OCI-LY1 (cell line): ENCODE data around the gene HOXC4.

Experiments
- H2AFZ ChIP-seq: fragments of 200-600 bp; sonication (generic), shearing (Covaris generic); 2 replicates; pipeline ENCODE4 v1.6.0; 2014; ENCODE audit warnings: antibody characterized with exemption, mild to moderate bottlenecking, low read length
- H3F3A ChIP-seq: fragments of 200-600 bp; sonication (generic), shearing (Covaris generic); 2 replicates; pipeline ENCODE4 v1.6.0; 2014; ENCODE audit warnings: mild to moderate bottlenecking, antibody characterized with exemption, low read length, moderate library complexity; ENCODE audit not compliant: insufficient read depth
- H3K27ac ChIP-seq: fragments of 200-600 bp; sonication (generic); 2 replicates; pipeline ENCODE4 v1.5.1; 2014; ENCODE audit warnings: low read length, mixed run types, mild to moderate bottlenecking, low read depth; ENCODE audit not compliant: poor library complexity, severe bottlenecking
- H3K27me3 ChIP-seq: fragments of 200-600 bp; sonication (generic); 2 replicates; pipeline ENCODE4 v1.6.0; 2014; ENCODE audit warnings: antibody characterized with exemption, mild to moderate bottlenecking, low read length, moderate library complexity; ENCODE audit not compliant: insufficient read depth
- H3K36me3 ChIP-seq: fragments of 200-600 bp; sonication (generic); 2 replicates; pipeline ENCODE4 v1.6.1; 2014; ENCODE audit warnings: mild to moderate bottlenecking, antibody characterized with exemption, low read length, moderate library complexity, mixed read lengths; ENCODE audit not compliant: insufficient read depth
- H3K4me1 ChIP-seq: fragments of 200-600 bp; sonication (generic); 2 replicates; pipeline ENCODE4 v1.5.1; 2014; ENCODE audit warnings: mild to moderate bottlenecking, low read length, moderate library complexity; ENCODE audit not compliant: insufficient read depth, severe bottlenecking
- H3K4me2 ChIP-seq: fragments of 200-600 bp; sonication (generic), shearing (Covaris generic); 2 replicates; pipeline ENCODE4 v1.6.1; 2014; ENCODE audit warnings: low read length
- H3K4me3 ChIP-seq: fragments of 200-600 bp; sonication (generic); 2 replicates; pipeline ENCODE4 v1.5.1; 2014; ENCODE audit warnings: low read length, low read depth, mild to moderate bottlenecking, mixed read lengths; ENCODE audit not compliant: poor library complexity, severe bottlenecking
- H3K79me2 ChIP-seq: fragments of 200-600 bp; shearing (Covaris generic); 2 replicates; pipeline ENCODE4 v1.6.1; 2016; ENCODE audit warnings: mixed run types, low read length, mixed read lengths; ENCODE audit not compliant: insufficient read depth
- H3K9ac ChIP-seq: fragments of 200-600 bp; sonication (generic), shearing (Covaris generic); 2 replicates; pipeline ENCODE4 v1.6.1; 2014; ENCODE audit warnings: mild to moderate bottlenecking, low read length, mixed read lengths
- H3K9me2 ChIP-seq: fragments of 200-600 bp; sonication (generic), shearing (Covaris generic); 2 replicates; pipeline ENCODE4 v1.6.1; 2014; ENCODE audit warnings: low read depth, mild to moderate bottlenecking, low read length, mixed read lengths
- H3K9me3 ChIP-seq: fragments of 200-600 bp; shearing (Covaris generic); 2 replicates; pipeline ENCODE4 v1.6.1; 2014; ENCODE audit warnings: low read length, mixed read lengths
- H4K20me1 ChIP-seq: fragments of 200-600 bp; sonication (generic), shearing (Covaris generic); 2 replicates; pipeline ENCODE4 v1.6.0; 2016; ENCODE audit warnings: mild to moderate bottlenecking, low read length; ENCODE audit not compliant: insufficient read depth
- CTCF ChIP-seq: fragments of 200-600 bp; sonication (generic), shearing (Covaris generic); IDR thresholded peaks from 2 replicates; pipeline ENCODE4 v1.5.1; 2017; ENCODE audit warnings: mild to moderate bottlenecking, antibody characterized with exemption, low read length, moderate library complexity, mixed read lengths
- EZH2 ChIP-seq: fragments of 200-600 bp; sonication (generic), shearing (Covaris generic); IDR thresholded peaks from 2 replicates; pipeline ENCODE4 v1.8.0; 2017; ENCODE audit warnings: borderline replicate concordance, mixed run types, mild to moderate bottlenecking, antibody characterized with exemption, low read length, moderate library complexity, mixed read lengths

HOXC4 gene

GRCh38 chr12:54019924-54020590 is 33.6 kb upstream of the HOXC4 start:
- Histone ChIP-seq H3K9me2 (no peaks in the 10 kb centered on the region), H3K9ac (no peak overlapping the region), H3K27me3 (peaks cover 6% of the 10 kb centered on the region; the same call in 1 of the 2 replicates), H3K79me2 (no peaks in the 10 kb centered on the region), H3K36me3 (no peaks in the 10 kb centered on the region), H3K9me3 (no peaks in the 10 kb centered on the region), H3K4me3 (no peak overlapping the region), H3K27ac (no peak overlapping the region), H4K20me1 (no peaks in the 10 kb centered on the region), H3K4me1 (peaks cover 22% of the 10 kb centered on the region), H3K4me2 (no peak overlapping the region), H2AFZ (no peak overlapping the region), H3F3A (no peaks in the 10 kb centered on the region)
- no peak for TF ChIP-seq CTCF
- TF ChIP-seq EZH2 = no peak

GRCh38 chr12:54020591-54021405 is 32.8 kb upstream of the HOXC4 start:
- Histone ChIP-seq H3K27ac (no peak overlapping the region), H3K9me2 (no peaks in the 10 kb centered on the region), H3K4me1 (peaks cover 22% of the 10 kb centered on the region), H3K9ac (no peak overlapping the region), H3K4me2 (no peak overlapping the region), H3F3A (no peaks in the 10 kb centered on the region), H3K4me3 (no peak overlapping the region), H2AFZ (no peak overlapping the region), H3K9me3 (no peaks in the 10 kb centered on the region), H3K27me3 (peaks cover 6% of the 10 kb centered on the region; the same call in 1 of the 2 replicates), H3K36me3 (no peaks in the 10 kb centered on the region), H4K20me1 (no peaks in the 10 kb centered on the region), H3K79me2 (no peaks in the 10 kb centered on the region)
- TF ChIP-seq CTCF = no peak
- no peak for TF ChIP-seq EZH2

GRCh38 chr12:54021432-54022013 is 32.1 kb upstream of the HOXC4 start:
- Histone ChIP-seq H3K36me3 (no peaks in the 10 kb centered on the region), H3K27me3 (peaks cover 6% of the 10 kb centered on the region; the same call in 1 of the 2 replicates), H3K9me3 (no peaks in the 10 kb centered on the region), H3K9ac (no peak overlapping the region), H2AFZ (no peak overlapping the region), H4K20me1 (no peaks in the 10 kb centered on the region), H3K79me2 (no peaks in the 10 kb centered on the region), H3F3A (no peaks in the 10 kb centered on the region), H3K9me2 (no peaks in the 10 kb centered on the region), H3K4me2 (peak overlapping the region; percentile 8; the same call in 1 of the 2 replicates), H3K4me3 (no peak overlapping the region), H3K4me1 (peaks cover 26% of the 10 kb centered on the region), H3K27ac (no peak overlapping the region)
- TF ChIP-seq CTCF (peak; percentile 21; the same call in 1 of the 2 replicates), EZH2 (no peak)
